ENCODE results near the gene SEMA3D. TPM values are rescaled to one million over a fixed set of nuclear protein-coding genes. Genes with fewer than 3 reads are reported as not detected.

Gene SEMA3D
- total RNA-seq, 3 donors from 2014 or later = 1.5 to 5.4 (median 2.1) TPM

DNA sequence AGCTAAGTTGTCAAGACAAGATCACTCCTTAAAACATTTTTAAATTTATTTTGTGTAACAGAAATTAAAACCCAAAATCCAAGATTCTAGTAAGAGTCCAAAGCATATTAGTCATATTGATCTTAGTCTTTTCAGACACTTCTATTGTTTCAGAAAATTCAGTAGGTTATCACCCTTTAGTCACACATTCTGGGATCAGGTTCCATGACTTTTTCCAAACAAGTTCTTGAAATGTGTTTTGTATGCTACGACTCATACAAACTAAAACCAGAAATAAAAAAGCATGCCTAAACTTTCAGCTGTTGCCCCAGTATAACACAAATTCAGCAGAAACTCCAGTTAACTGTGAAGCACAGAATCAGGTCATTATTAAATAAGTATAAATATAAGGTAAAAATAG, 10.7 kb downstream of the SEMA3D start:
- no peak for DNase-seq
- ATAC-seq = no peak
- Histone ChIP-seq H3K4me1 (ENCODE audit: low read depth) (no peaks in the 10 kb centered on the region), H3K4me3 (no peak overlapping the region), H3K9me3 (no peaks in the 10 kb centered on the region), H3K36me3 (ENCODE audit: low read depth) (no peaks in the 10 kb centered on the region)
- TF ChIP-seq, protein P1, sequence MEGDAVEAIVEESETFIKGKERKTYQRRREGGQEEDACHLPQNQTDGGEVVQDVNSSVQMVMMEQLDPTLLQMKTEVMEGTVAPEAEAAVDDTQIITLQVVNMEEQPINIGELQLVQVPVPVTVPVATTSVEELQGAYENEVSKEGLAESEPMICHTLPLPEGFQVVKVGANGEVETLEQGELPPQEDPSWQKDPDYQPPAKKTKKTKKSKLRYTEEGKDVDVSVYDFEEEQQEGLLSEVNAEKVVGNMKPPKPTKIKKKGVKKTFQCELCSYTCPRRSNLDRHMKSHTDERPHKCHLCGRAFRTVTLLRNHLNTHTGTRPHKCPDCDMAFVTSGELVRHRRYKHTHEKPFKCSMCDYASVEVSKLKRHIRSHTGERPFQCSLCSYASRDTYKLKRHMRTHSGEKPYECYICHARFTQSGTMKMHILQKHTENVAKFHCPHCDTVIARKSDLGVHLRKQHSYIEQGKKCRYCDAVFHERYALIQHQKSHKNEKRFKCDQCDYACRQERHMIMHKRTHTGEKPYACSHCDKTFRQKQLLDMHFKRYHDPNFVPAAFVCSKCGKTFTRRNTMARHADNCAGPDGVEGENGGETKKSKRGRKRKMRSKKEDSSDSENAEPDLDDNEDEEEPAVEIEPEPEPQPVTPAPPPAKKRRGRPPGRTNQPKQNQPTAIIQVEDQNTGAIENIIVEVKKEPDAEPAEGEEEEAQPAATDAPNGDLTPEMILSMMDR (IDR thresholded peaks at IDR 0.05) = no peak
- intact Hi-C loops (cut with DNase I, micrococcal nuclease) = no loop called here

DNA sequence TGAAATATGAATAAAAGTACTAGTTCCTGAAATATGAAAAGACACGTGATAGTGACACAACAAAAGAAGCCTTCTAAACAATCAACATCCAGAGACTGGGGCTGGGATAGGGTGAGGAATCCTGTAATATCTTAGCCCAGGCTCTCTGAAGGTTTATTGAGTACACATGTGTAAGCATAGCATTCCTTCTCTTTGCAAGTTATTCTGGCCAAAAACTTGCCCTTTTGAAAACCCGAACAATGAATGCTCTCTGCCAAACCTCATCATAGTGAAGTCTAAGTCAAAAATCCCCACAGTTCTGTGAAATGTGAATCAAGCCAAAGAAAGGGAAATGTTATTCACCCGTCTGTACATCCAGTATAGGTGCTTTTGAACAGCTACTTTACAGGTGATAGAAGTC, 11.6 kb downstream of the SEMA3D start:
- no peak overlapping the region for H3K4me3 ChIP-seq
- ATAC-seq = no peak
- no peak for DNase-seq
- H3K4me1 ChIP-seq (ENCODE audit: low read depth) = no peaks in the 10 kb centered on the region
- TF ChIP-seq, protein P1 (IDR thresholded peaks at IDR 0.05) = no peak
- H3K36me3 ChIP-seq (ENCODE audit: low read depth) = no peaks in the 10 kb centered on the region
- intact Hi-C loops (cut with DNase I, micrococcal nuclease) = no loop called here
- no peaks in the 10 kb centered on the region for H3K9me3 ChIP-seq

DNA sequence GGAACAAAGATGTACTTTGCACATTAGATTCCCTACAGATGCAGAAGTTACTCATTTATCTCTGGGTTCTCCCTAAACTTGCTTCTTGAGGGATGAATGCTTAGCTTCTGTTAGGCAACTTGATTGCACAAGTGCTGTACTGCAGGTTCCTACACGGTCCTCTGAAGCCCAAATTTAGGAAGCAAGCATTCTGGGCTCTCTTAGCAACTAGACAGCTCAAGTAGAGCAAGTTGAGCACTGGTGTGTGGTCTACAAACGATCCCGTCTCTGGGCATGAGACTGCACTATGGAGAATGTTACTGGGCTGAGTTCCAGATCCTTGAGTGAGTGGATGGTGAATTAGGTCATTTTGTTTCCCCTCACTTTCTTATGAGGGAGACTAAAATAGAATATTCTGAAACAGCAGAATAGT, 14.3 kb downstream of the SEMA3D start:
- Histone ChIP-seq H3K4me1 (ENCODE audit: low read depth) (no peaks in the 10 kb centered on the region), H3K9me3 (no peaks in the 10 kb centered on the region), H3K4me3 (no peak overlapping the region), H3K36me3 (ENCODE audit: low read depth) (no peaks in the 10 kb centered on the region)
- DNase-seq (peak in 1 of 3 donors; percentile 17), ATAC-seq (peak; percentile 30)
- TF ChIP-seq, protein P1 (IDR thresholded peaks at IDR 0.05) = no peak
- intact Hi-C loops (cut with DNase I, micrococcal nuclease) = no loop called here

DNA sequence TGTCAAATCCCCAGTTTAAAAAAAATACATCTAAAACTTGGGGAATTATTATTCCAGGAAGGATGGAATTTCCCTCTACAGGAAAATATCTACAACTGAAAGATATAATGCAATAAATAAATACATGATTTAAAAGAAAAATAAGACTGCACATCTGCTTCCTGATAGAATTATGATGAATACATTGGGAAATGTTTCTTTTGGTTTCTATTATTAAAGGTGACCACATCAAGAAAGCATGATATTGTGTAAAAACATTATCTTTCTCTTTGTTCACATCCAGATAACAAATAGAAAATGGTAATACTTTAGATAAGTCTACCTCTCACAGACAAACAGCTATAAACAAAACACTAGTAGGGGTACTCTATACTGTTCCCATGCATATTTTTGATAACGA, 19.2 kb downstream of the SEMA3D start:
- TF ChIP-seq, protein P1 (IDR thresholded peaks at IDR 0.05) = no peak
- intact Hi-C loops (cut with DNase I, micrococcal nuclease) = no loop called here

DNA sequence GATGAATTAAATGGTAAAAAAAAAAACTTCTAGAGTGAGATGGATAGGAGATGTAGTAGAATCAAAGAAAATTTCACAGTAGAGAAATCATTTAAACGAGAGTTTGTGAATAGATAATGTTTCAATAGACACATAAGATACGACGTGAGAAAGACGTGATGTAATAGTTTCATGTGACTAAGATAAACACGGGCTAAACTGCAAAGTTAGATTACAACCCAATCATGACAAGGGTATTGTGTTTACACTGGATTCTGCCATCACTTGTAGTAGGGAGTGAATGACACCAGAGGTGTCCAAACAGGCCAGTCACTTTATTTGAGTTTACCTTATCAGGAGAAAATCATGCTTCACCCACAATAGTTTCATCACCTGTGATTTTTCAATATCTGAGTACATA, 21.6 kb downstream of the SEMA3D start:
- Histone ChIP-seq H3K36me3 (ENCODE audit: low read depth) (no peaks in the 10 kb centered on the region), H3K4me3 (no peak overlapping the region), H3K4me1 (ENCODE audit: low read depth) (no peaks in the 10 kb centered on the region), H3K9me3 (no peaks in the 10 kb centered on the region)
- DNase-seq (no peak), ATAC-seq (no peak)
- TF ChIP-seq, protein P1 (IDR thresholded peaks at IDR 0.05) = no peak
- intact Hi-C loops (cut with DNase I, micrococcal nuclease) = no loop called here

More for the DNA sequence above, 19.2 kb downstream of the SEMA3D start:
- no peaks in the 10 kb centered on the region for H3K4me1 ChIP-seq (ENCODE audit: low read depth)
- no peak overlapping the region for H3K4me3 ChIP-seq
- no peaks in the 10 kb centered on the region for H3K9me3 ChIP-seq
- DNase-seq (no peak), ATAC-seq (no peak)
- no peaks in the 10 kb centered on the region for H3K36me3 ChIP-seq (ENCODE audit: low read depth)

DNA sequence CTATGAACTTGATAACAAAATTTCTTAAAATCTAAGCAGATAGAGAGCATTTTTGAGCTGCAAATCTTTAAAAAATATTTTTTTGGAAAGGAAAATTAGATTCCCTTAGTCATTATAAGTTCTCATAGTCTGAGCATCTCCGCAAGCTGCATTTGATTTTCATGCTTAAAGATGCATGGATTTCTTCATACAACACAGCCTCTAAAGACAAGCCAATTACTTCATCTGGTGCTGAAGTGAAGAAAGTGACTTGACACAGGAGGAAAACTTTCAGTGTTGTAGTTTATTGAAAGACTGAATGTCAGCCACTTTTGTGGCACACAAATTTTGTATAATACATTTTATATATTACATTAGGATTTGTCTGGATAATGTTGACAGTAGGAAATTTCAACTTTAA, 22.5 kb downstream of the SEMA3D start:
- DNase-seq = no peak
- H3K4me1 ChIP-seq (ENCODE audit: low read depth) = no peaks in the 10 kb centered on the region
- intact Hi-C loops (cut with DNase I, micrococcal nuclease) = no loop called here
- H3K9me3 ChIP-seq = no peaks in the 10 kb centered on the region
- TF ChIP-seq, protein P1 (IDR thresholded peaks at IDR 0.05) = no peak
- no peak overlapping the region for H3K4me3 ChIP-seq
- no peak for ATAC-seq
- H3K36me3 ChIP-seq (ENCODE audit: low read depth) = no peaks in the 10 kb centered on the region
